Measurements from ENCODE around the gene LHX3. TPM values are rescaled to one million over a fixed set of nuclear protein-coding genes. Genes with fewer than 3 reads are reported as not detected.

Gene LHX3
- total and polyA plus RNA-seq, 10 donors = not detected

DNA sequence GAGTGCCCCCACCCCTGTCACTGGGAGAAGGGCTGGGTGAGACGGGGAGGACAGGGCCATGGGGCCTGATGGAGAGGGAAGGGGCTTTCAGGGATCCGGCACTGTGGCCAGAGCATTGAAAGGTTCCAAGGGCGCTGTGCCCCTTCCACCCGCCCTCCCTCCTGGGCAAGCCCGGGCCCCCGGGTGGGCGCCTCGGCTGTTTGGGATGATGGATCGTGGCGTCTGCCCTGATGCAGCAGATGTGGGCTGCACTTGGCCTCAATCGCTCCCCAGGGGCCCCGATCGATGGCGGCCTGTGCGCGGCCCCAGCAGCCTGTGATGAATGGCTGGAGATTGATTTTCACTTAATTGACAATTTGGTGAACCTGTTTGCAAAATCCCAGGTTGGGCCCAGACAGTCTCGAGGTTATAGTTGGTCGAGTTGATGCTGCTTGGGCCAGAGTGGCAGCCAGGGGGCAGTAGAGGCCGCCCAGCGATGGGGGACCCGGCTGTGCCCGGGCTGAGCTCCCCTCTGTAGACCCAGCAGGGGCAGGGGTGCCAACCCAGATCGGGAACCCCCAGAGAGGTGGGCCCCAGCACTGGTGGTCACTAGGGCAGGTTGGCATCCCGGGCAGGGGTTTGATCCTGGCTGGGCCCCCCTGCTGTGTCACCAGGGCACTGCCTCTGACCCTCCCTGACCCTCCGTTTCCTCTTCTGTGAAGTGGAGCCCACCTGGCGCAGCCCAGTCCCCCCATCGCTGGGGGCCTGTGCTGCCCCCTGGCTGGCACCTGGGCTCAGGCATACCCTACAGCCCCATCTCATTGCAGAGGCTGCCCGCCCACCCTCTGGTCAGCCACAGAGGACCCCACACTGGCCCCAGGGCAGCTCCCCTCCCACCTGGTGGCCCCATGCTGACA lies 34.7 kb downstream of the LHX3 start:
- Histone ChIP-seq H3K4me3 (no peak overlapping the region), H3K36me3 (no peaks in the 10 kb centered on the region), H3K9me3 (no peaks in the 10 kb centered on the region), H3K27me3 (replicated peaks in 1 of 7) (peaks cover 0 to 47% (median 22%) of the 10 kb centered on the region in 7 donors), H3K27ac (no peak overlapping the region), H3K4me1 (peaks cover 0 to 7% (median 0%) of the 10 kb centered on the region in 6 donors)
- 43 to 54% (median 51%) methylated on average over 21 to 28 of the region's 28 CpGs for WGBS, 5 donors
- DNase-seq = peak; percentile 88
- intact Hi-C loops (cut with DNase I; ENCODE audit: low total_unique reads) = loop anchor here (5.0 kb wide), 1 partner anchor 112 kb away; no protein-coding TSS in a partner anchor
- TF ChIP-seq POLR2AphosphoS5 (IDR thresholded peaks at IDR 0.05) = peak in 1 of 3 donors; percentile 12
- TF ChIP-seq, protein P1, sequence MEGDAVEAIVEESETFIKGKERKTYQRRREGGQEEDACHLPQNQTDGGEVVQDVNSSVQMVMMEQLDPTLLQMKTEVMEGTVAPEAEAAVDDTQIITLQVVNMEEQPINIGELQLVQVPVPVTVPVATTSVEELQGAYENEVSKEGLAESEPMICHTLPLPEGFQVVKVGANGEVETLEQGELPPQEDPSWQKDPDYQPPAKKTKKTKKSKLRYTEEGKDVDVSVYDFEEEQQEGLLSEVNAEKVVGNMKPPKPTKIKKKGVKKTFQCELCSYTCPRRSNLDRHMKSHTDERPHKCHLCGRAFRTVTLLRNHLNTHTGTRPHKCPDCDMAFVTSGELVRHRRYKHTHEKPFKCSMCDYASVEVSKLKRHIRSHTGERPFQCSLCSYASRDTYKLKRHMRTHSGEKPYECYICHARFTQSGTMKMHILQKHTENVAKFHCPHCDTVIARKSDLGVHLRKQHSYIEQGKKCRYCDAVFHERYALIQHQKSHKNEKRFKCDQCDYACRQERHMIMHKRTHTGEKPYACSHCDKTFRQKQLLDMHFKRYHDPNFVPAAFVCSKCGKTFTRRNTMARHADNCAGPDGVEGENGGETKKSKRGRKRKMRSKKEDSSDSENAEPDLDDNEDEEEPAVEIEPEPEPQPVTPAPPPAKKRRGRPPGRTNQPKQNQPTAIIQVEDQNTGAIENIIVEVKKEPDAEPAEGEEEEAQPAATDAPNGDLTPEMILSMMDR (IDR thresholded peaks at IDR 0.05 in 8 of 11, conservative IDR thresholded peaks at IDR 0.05 in 3 of 11) = peak; percentile 46 to 84 (median 76)
- no peak for TF ChIP-seq POLR2A (IDR thresholded peaks at IDR 0.05)

DNA sequence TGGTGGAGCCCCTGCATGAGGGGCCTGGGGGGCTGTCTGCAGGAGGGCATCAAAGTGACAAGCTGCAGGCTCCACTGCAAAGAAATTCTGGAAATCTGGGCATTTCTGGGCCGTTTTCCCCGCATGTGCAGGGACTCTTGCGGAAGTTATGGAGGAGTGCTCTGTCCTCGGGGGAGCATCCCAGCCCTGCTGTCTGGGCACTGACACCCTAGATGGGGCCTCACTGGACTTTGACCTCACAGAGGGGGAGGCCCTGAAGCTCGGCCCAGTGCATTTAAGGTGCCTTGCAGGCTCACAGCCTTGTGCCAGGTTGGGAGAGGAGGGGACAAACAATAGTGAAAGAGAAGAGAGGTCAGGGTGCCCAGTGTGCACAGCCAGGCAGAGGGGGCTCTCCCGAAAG lies 35.4 kb downstream of the LHX3 start:
- no peak for DNase-seq
- peaks cover 0 to 47% (median 22%) of the 10 kb centered on the region in 7 donors for H3K27me3 ChIP-seq (replicated peaks in 1 of 7)
- intact Hi-C loops (cut with DNase I; ENCODE audit: low total_unique reads) = no loop called here

DNA sequence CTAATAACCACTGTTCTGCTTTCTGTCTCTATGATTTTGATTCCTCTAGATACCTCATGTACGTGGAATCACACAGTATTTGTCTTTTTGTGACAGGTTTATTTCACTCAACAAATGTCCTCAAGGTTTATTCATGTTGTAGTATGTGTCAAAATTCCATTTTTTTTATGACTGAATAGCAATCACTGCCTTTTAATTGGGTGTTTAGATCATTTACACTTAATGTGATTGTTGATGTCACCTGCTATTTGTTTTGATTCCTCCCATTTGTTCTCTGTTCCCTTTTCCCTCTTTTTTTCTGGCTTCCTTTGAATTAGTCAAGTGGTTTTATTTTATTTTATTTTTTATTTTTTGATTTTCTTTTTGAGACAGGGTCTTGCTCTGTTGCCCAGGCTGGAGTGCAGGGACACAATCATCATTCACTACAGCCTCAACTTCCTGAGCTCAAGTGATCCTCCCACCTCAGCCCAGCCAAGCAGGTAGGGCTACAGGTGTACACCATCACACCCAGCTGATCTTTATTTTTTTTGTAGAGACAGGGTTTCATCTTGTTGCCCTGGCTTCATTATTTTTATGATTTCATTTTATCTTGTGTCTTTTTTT lies 41.6 kb downstream of the LHX3 start:
- Histone ChIP-seq H3K4me3 (no peak overlapping the region), H3K4me1 (peaks cover 0 to 2% (median 0%) of the 10 kb centered on the region in 6 donors), H3K9me3 (peaks cover 0 to 9% (median 7%) of the 10 kb centered on the region in 8 donors), H3K27ac (no peak overlapping the region), H3K36me3 (no peaks in the 10 kb centered on the region), H3K27me3 (replicated peaks in 1 of 7) (peaks cover 0 to 9% (median 0%) of the 10 kb centered on the region in 7 donors)
- no peak for DNase-seq
- intact Hi-C loops (cut with DNase I; ENCODE audit: low total_unique reads) = no loop called here
- TF ChIP-seq POLR2A (IDR thresholded peaks at IDR 0.05) = no peak
- WGBS, 5 donors = 59 to 84% (median 73%) methylated on average over 1 of the region's 1 CpG

More for the DNA sequence above, 35.4 kb downstream of the LHX3 start:
- no peaks in the 10 kb centered on the region for H3K9me3 ChIP-seq
- no peak overlapping the region for H3K4me3 ChIP-seq
- TF ChIP-seq, protein P1 (IDR thresholded peaks at IDR 0.05 in 8 of 11, conservative IDR thresholded peaks at IDR 0.05 in 3 of 11) = no peak
- TF ChIP-seq POLR2A (IDR thresholded peaks at IDR 0.05) (no peak), POLR2AphosphoS5 (IDR thresholded peaks at IDR 0.05) (no peak)
- WGBS, 5 donors = 61 to 77% (median 69%) methylated on average over 5 to 6 of the region's 6 CpGs
- H3K4me1 ChIP-seq = peaks cover 0 to 7% (median 0%) of the 10 kb centered on the region in 6 donors
- H3K27ac ChIP-seq = no peak overlapping the region
- H3K36me3 ChIP-seq = no peaks in the 10 kb centered on the region

DNA sequence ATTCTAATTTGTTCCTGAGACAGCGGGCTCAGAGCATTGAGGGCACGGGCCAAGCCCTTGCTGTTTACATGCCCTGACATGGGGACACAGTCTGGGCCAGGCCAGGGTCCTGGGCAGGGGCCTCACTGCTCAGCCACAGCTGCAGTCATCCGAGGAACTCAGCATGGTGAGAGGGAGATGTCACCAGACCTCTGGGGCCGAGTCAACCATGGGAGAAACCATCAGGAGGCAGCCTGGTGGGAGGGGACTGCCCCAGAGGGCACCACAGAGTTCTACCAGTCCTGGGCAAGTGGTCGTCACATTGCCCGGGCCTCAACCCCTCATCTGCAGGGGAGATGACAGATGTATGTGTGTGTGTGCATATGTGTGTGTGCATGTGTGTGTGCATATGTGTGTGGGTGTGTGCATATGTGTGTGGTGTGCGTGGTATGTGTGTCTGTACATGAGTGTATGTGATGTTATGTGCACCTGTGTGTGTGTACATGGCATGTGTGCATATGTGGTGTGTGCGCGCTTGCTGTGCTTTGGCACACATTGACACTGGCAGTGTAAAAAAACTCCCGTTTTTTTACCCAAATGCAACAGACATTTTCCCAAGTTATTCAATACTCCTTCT lies 43.8 kb downstream of the LHX3 start:
- Histone ChIP-seq H3K27me3 (replicated peaks in 1 of 7) (peaks cover 0 to 29% (median 0%) of the 10 kb centered on the region in 7 donors), H3K4me1 (peaks cover 0 to 8% (median 0%) of the 10 kb centered on the region in 6 donors), H3K27ac (no peak overlapping the region), H3K9me3 (peaks cover 0 to 9% (median 7%) of the 10 kb centered on the region in 8 donors), H3K36me3 (no peaks in the 10 kb centered on the region), H3K4me3 (no peak overlapping the region)
- intact Hi-C loops (cut with DNase I; ENCODE audit: low total_unique reads) = no loop called here
- TF ChIP-seq POLR2A (IDR thresholded peaks at IDR 0.05) (no peak), POLR2AphosphoS5 (IDR thresholded peaks at IDR 0.05) (no peak)
- TF ChIP-seq, protein P1 (IDR thresholded peaks at IDR 0.05 in 8 of 11, conservative IDR thresholded peaks at IDR 0.05 in 3 of 11) = no peak
- WGBS, 5 donors = 73 to 88% (median 74%) methylated on average over 7 to 10 of the region's 10 CpGs
- DNase-seq = no peak
